Posterior vena cava (tissue), 2 donors: ENCODE measurements around the gene CCNL2. TPM values are rescaled to one million over a fixed set of nuclear protein-coding genes. Genes with fewer than 3 reads are reported as not detected.
"Not testable (repeated sequence)": the region's sequence is repeated elsewhere in the genome, so short reads cannot be mapped to it uniquely, and the experiment has no call there.

Experiments
- DNase-seq: peaks from one replicate; pipeline ENCODE4 v3.0.0-alpha.2; 2020; ENCODE audit warnings: low spot score
- intact Hi-C, 2 donors: fragments of 100-400 bp; cut with DNase I; formaldehyde crosslinking; loops; one replicate each; pipeline versions ENCODE4 v1.14.1 to v1.14.2; 2022 to 2023
- total RNA-seq, 2 donors: library from RNA; stranded (reverse); fragmentation: NEBNext Ultra II Directional; extraction: Animal tissue kit (Norgen Biotek cat#: 25700); gene quantifications; one replicate each; pipeline ENCODE4 v1.2.1, GENCODE V29; 2021
- donor health status: DM: yes; HTN: yes; CAD: no.
- donor health status: DM: yes; HTN: yes; CAD: no.

CCNL2 gene
- total RNA-seq, 2 donors from 2014 or later, result 102 to 109 TPM

DNA sequence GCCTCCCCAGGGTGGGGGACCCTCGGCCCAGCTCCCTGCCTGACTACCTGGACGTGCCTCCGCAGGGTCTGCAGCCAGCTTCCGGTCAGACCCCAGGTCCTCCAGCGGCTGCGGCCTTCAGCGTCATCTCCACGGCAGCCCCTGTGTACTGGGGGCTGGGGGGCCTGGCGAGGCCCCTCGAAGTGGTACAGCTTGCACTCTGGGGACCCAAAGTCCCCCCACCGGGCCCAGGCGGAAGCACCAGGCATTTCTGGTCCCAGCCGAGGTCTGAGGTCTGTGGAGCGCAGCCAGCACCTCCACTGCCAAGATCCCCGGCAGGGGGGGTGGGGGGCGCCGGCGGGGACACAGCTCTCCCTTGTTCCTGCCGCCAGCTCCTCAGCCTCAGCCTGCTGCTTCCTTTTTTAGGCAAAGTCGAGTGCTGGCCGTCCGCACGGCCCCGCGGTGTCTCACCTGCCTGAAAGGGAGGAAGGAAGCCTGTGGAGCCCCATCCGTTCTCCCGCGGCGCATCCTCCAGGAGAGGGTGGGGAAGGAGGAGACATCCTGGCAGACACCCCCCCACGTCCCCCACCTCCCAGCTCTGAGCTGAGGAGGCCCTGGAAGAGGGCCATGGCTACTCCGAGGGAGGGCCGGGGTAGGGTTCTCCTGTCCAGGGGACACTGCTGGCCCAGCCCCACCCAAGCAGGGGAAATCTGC lies 35.1 kb upstream of the CCNL2 start:
- intact Hi-C loops, result no loop called here
- peak; percentile 84 for DNase-seq

- intact Hi-C loops, result no loop called here
- peak; percentile 86 for DNase-seq
These were observed 34.6 kb upstream of the CCNL2 start for GRCh38 chr1:1433804-1434130.

GRCh38 chr1:1432951-1433803 lies 34.0 kb upstream of the CCNL2 start:
- no peak for DNase-seq

GRCh38 chr1:1432274-1432950 lies 33.3 kb upstream of the CCNL2 start:
- no peak for DNase-seq
- intact Hi-C loops, result no loop called here

More at GRCh38 chr1:1432951-1433803, 34.0 kb upstream of the CCNL2 start:
- intact Hi-C loops, result no loop called here

DNA sequence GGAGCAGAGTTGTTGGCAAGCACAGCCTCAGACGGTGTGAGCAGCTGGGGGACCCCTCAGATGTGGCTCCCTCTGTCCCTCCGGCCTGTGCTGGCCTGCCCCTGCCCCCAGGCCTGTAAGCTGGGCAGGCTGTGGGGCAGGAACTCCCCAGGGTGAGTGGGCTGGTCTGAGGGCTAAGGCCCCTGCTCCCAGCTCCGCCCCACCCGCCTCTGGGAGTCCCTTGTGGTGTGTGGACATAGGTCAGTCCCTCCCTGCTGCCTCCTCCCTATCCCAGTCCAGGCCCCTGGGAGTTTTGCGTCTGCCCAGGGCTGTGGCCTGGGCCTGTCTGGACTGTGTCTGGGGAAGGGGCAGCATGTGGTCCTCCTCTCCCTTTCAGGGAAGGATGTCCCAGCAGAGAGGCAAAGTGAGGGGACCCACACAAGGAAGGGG lies 32.7 kb upstream of the CCNL2 start:
- intact Hi-C loops, result no loop called here
- peak; percentile 84 for DNase-seq

DNA sequence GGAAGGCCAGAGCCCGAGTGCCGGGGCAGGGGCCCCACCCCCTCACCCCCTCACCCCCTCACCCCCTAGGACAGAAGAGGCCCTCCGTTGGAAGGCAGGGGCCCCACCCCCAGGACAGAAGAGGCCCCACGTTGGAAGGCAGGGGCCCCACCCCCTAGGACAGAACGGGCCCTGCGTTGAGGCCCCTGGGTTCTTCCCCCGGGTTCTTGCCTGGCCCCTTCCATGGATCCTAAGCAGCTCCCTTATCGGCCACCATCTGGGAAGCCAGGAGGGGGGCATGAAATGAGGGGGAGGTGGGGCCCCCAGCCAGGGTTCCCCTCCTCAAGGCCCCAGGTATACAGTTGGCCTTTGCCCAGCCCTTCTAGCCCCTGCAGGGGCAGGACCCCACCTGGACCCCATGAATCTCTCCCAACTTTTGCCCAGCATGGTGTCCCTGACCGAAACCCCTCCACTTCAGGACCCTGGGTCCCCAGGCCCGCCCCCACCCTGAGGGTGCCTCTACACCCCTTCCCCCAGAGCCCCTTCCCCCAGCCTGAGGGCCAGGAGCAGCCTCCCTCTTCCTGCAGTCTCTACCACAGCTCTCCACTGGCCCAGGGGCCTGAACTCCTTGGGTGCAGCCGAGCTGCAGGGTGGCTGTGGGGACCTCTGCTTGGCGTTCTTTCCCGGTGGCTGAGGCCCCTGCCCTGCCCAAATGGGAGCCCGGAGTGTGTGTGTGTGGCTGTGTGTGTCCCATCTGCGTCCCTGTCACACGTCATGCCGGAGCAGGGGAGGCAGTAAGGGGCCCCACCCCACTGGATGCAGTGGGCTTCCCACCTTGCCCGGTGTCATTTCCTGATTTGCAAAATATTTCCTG lies 32.1 kb upstream of the CCNL2 start:
- no peak for DNase-seq
- intact Hi-C loops, result no loop called here

- peak; percentile 91 for DNase-seq
- intact Hi-C loops, result no loop called here
These were observed 31.2 kb upstream of the CCNL2 start for GRCh38 chr1:1430114-1430982.

GRCh38 chr1:1429671-1430073 lies 30.5 kb upstream of the CCNL2 start:
- no peak for DNase-seq
- intact Hi-C loops, result no loop called here

DNA sequence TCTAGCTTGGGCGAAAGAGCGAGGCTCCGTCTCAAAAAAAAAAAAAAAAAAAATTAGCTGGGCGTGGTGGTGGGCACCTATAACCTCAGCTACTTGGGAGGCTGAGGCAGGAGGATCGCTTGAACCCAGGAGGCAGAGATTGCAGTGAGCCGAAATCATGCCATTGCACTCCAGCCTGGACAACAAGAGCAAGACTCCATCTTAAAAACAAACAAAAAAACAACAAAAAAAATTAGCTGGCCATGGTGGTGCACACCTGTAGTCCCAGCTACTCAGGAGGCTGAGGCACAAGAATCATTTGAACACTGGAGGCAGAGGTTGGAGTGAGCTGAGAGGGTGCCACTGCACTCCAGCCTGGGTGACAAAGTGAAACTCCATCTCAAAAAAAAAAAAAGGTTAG lies 29.8 kb upstream of the CCNL2 start:
- intact Hi-C loops, result not testable (repeated sequence)

GRCh38 chr1:1428174-1428573 lies 29.0 kb upstream of the CCNL2 start:
- intact Hi-C loops, result no loop called here
- DNase-seq, result no peak

More for the DNA sequence above, 29.8 kb upstream of the CCNL2 start:
- not testable (repeated sequence) for DNase-seq

DNA sequence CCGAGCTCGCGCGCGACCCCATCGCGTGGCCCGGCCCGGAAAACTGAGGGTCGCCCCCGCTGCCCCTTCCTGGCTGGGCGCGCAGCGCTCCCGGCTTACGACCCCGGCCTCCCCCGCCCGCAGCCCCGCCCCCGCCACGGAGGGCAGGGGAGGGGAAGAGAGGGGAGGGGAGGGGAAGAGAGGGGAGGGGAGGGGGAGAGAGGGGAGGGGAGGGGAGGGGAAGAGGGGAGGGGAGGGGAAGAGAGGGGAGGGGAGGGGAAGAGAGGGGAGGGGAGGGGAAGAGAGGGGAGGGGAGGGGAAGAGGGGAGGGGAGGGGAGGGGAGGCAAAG lies 28.6 kb upstream of the CCNL2 start:
- no peak for DNase-seq
- intact Hi-C loops, result no loop called here

GRCh38 chr1:1427106-1427819 lies 28.1 kb upstream of the CCNL2 start:
- intact Hi-C loops, result no loop called here
- DNase-seq, result peak; percentile 80

- intact Hi-C loops, result no loop called here
- no peak for DNase-seq
These were observed 27.5 kb upstream of the CCNL2 start for GRCh38 chr1:1426496-1427105.

DNA sequence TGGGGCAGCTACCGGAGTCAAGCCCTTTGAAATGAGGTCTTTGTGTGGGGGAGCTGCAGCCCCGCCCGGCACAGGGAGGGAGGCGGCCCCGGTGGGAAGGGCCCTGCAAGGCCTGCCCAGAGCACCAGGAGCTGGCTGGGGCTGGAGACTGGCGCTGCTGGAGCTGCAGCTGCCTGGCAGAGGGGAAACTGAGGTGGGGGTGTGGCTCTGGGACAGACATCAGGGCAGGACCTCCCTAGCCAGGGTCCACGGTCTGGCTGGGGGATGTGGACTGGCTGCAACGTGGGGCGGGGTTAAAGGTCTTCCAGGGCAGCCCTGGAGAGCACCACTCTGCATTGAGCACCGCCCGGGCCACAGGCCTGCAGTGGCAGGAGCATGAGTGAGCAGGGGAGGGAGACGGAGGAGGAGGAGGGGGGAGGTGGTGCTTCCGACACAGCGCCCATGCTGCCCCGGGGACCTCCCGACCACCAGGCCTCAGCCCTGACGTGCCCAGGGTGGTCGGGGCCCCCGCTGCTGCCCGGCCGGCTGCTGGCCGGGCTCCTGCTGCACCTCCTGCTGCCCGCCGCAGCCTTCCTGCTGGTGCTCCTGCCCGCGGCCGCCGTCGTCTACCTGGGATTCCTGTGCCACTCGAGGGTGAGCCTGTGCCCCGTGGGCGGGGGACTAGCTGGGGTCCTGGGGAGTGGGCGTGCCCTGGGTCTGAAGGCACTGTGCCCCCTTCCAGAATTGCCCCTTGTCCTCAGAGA lies 26.8 kb upstream of the CCNL2 start:
- intact Hi-C loops, result no loop called here
- DNase-seq, result no peak

DNA sequence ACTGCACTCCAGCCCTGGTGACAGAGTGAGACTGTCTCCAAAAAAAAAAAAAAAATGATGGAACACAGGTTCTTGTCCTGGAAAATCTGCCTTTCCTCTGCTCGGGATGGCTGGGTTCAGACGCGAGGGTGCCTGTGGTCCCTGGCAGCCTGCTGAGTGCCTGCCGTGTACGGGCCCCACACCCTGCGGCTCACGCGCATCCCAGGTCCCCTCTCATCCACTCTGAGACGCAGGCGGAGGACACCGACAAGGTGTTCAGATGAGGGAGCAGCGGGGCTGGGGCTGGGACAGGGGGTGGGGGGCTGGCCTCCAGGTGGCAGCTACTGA lies 26.3 kb upstream of the CCNL2 start:
- intact Hi-C loops, result no loop called here
- no peak for DNase-seq

GRCh38 chr1:1424707-1425106 lies 25.6 kb upstream of the CCNL2 start:
- intact Hi-C loops, result no loop called here
- no peak for DNase-seq

DNA sequence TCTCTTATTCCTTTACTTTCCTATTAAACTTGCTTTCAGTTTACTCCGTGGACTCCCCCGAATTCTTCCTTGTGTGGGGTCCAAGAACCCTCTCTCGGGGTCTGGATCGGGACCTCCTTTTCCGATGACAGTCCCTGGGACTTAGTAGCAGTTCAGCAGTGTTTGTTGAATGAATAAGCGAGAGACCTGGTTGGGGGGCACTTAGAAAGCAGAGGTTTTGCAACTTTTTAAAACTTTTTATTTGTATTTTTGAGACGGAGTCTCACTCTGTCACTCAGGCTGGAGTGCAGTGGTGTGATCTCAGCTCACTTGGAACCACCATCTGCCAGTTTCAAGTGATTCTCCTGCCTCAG lies 24.1 kb upstream of the CCNL2 start:
- intact Hi-C loops, result no loop called here
- no peak for DNase-seq
